ENCODE data around the gene OVCA2. TPM values are rescaled to one million over a fixed set of nuclear protein-coding genes. Genes with fewer than 3 reads are reported as not detected.

Gene OVCA2
- 10 to 100 TPM in 3 of 4 donors, 1 to 10 TPM in 1; 5.4 to 73.3 (median 36.9) TPM for total RNA-seq

DNA sequence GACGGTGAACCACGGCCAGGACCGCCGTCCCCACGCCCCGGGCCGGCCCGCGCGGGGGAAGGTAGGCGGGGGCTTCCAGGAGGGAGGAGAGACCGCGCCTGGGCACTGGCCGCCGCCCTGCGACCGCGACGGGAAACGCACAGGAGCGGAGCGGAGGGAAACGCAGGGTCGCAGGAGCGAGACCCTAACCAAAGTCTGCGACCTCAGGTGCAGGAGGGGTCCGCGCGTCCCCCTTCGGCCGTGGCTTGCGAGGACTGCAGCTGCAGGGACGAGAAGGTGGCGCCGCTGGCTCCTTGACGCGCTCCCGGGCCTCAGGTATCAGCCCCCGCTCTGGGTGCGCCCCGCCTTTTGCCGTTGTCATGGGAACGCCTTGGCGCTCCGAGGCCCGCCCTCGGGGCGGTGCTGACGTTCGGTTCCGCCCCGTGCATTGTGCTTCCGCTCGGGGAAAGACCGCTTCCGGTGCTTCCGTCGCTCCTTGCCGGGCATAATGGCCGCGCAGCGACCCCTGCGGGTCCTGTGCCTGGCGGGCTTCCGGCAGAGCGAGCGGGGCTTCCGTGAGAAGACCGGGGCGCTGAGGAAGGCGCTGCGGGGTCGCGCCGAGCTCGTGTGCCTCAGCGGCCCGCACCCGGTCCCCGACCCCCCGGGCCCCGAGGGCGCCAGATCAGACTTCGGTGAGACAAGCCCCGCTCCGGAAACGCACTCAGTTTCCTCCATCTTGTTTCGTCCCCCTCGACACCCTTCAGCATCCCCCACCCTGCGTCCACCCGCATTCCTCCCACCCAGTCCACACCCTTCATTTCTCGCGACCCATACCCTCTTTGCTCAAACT, at the start of gene OVCA2:
TSS of gene OVCA2 (plus strand) at position 462 of the 829 bp plus-strand sequence. CDS start at position 488, 26 bp downstream.
- peak within 1 kb of the TSS; percentile 81 to 94 (median 91) for H3K27ac ChIP-seq
- TF ChIP-seq POLR2AphosphoS5 (IDR thresholded peaks at IDR 0.05) (peak; percentile 65 to 92 (median 89)), CTCF (IDR thresholded peaks at IDR 0.05) (peak; percentile 16 to 44 (median 36)), POLR2A (IDR thresholded peaks at IDR 0.05) (peak; percentile 77), EP300 (IDR thresholded peaks at IDR 0.05; ENCODE audit: low read depth) (no peak)
- H3K4me1 ChIP-seq, result peaks cover 8 to 20% (median 15%) of the 10 kb centered on the region in 4 donors
- 0 to 1% methylated on average over 2 to 84 of the region's 93 CpGs for WGBS, 2 donors (ENCODE audit: low coverage in 1 of 2)
- H3K36me3 ChIP-seq, result no peaks in the 10 kb centered on the region
- intact Hi-C loops (cut with DNase I; ENCODE audit: low total_unique reads), result no loop called here
- H3K9me3 ChIP-seq, result no peaks in the 10 kb centered on the region
- DNase-seq, result peak; percentile 96
- no peaks in the 10 kb centered on the region for H3K27me3 ChIP-seq
- in situ Hi-C loops (cut with MboI; ENCODE audit: low pct_ligation_motif_present in 1 of 4, low pct_unique_long_range_greater_than_20kb in 1 of 4, low sequenced_read_pairs in 3 of 4), result loop anchor here in 3 of 4 donors (25.0 kb wide), 3 partner anchors 329 to 379 kb away; partner anchors contain the start of genes PRPF8 (in 1 of the 3), TLCD2 (in 1 of the 3) and WDR81 (in 1 of the 3)
- H3K4me3 ChIP-seq, result peak within 1 kb of the TSS; percentile 56 to 91 (median 75)

GRCh38 chr17:1992541-1992940, 49.3 kb upstream of the OVCA2 start:
- H3K4me1 ChIP-seq, result peaks cover under 1 to 8% (median 3%) of the 10 kb centered on the region in 4 donors
- H3K4me3 ChIP-seq, result no peak overlapping the region
- no peak for DNase-seq
- no peaks in the 10 kb centered on the region for H3K9me3 ChIP-seq
- H3K27me3 ChIP-seq, result no peaks in the 10 kb centered on the region
- intact Hi-C loops (cut with DNase I; ENCODE audit: low total_unique reads) (no loop called here), in situ Hi-C loops (cut with MboI; ENCODE audit: low pct_ligation_motif_present in 1 of 4, low pct_unique_long_range_greater_than_20kb in 1 of 4, low sequenced_read_pairs in 3 of 4) (no loop called here)
- H3K36me3 ChIP-seq, result no peaks in the 10 kb centered on the region
- H3K27ac ChIP-seq, result no peak overlapping the region
- TF ChIP-seq EP300 (IDR thresholded peaks at IDR 0.05; ENCODE audit: low read depth) (no peak), CTCF (IDR thresholded peaks at IDR 0.05) (no peak), POLR2A (IDR thresholded peaks at IDR 0.05) (no peak), POLR2AphosphoS5 (IDR thresholded peaks at IDR 0.05) (no peak)
- 79 to 82% methylated on average over 2 to 10 of the region's 10 CpGs for WGBS, 2 donors (ENCODE audit: low coverage in 1 of 2)

DNA sequence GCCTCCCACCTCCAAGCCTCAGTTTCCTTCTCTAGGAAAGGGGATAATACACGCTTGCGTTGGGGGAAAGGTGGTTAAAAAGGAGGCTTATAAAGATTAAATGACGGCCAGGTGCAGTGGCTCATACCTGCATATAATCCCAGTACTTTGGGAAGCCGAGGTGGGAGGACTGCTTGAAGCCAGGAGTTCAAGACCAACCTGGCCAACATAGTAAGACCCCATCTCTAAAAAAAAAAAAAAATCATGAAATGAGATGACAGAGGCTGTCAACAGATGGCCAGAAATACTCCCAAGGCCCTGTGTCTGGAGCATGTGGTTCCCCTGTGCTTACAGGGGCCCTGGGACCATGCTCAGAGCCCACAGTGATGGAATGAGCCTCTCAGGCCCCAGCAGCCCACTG, 47.1 kb upstream of the OVCA2 start:
- 80 to 97% methylated on average over 1 to 4 of the region's 4 CpGs for WGBS, 2 donors (ENCODE audit: low coverage in 1 of 2)
- no peaks in the 10 kb centered on the region for H3K36me3 ChIP-seq
- in situ Hi-C loops (cut with MboI; ENCODE audit: low pct_ligation_motif_present in 1 of 4, low pct_unique_long_range_greater_than_20kb in 1 of 4, low sequenced_read_pairs in 3 of 4), result no loop called here
- no peak overlapping the region for H3K27ac ChIP-seq
- no peaks in the 10 kb centered on the region for H3K9me3 ChIP-seq
- peaks cover 4% of the 10 kb centered on the region for H3K27me3 ChIP-seq
- peaks cover 13 to 28% (median 23%) of the 10 kb centered on the region in 4 donors for H3K4me1 ChIP-seq
- intact Hi-C loops (cut with DNase I; ENCODE audit: low total_unique reads), result no loop called here
- no peak overlapping the region for H3K4me3 ChIP-seq
- DNase-seq, result no peak
- no peak for TF ChIP-seq POLR2AphosphoS5 (IDR thresholded peaks at IDR 0.05)
- no peak for TF ChIP-seq POLR2A (IDR thresholded peaks at IDR 0.05)
- TF ChIP-seq EP300 (IDR thresholded peaks at IDR 0.05; ENCODE audit: low read depth), result no peak
- TF ChIP-seq CTCF (IDR thresholded peaks at IDR 0.05), result no peak

GRCh38 chr17:1995321-1995892, 46.4 kb upstream of the OVCA2 start:
- H3K4me3 ChIP-seq, result no peak overlapping the region
- no peaks in the 10 kb centered on the region for H3K36me3 ChIP-seq
- intact Hi-C loops (cut with DNase I; ENCODE audit: low total_unique reads), result no loop called here
- WGBS, 2 donors (ENCODE audit: low coverage in 1 of 2), result 90 to 93% methylated on average over 4 to 16 of the region's 16 CpGs
- TF ChIP-seq EP300 (IDR thresholded peaks at IDR 0.05; ENCODE audit: low read depth) (no peak), POLR2AphosphoS5 (IDR thresholded peaks at IDR 0.05) (no peak), POLR2A (IDR thresholded peaks at IDR 0.05) (no peak), CTCF (IDR thresholded peaks at IDR 0.05) (no peak)
- no peaks in the 10 kb centered on the region for H3K9me3 ChIP-seq
- H3K27me3 ChIP-seq, result peaks cover 4% of the 10 kb centered on the region
- in situ Hi-C loops (cut with MboI; ENCODE audit: low pct_ligation_motif_present in 1 of 4, low pct_unique_long_range_greater_than_20kb in 1 of 4, low sequenced_read_pairs in 3 of 4), result no loop called here
- H3K27ac ChIP-seq, result no peak overlapping the region
- DNase-seq, result no peak
- peaks cover 20 to 35% (median 30%) of the 10 kb centered on the region in 4 donors for H3K4me1 ChIP-seq

Data from transverse colon (tissue), 4 donors.